CD4-positive, alpha-beta T cell (primary cell): ENCODE data around the gene ABCE1. TPM values are rescaled to one million over a fixed set of nuclear protein-coding genes. Genes with fewer than 3 reads are reported as not detected.

Experiments
- ATAC-seq: fragments of 200-7000 bp; cut with Tn5 transposase; one replicate; pipeline ENCODE4 v1.10.0; 2022; ENCODE audit warnings: mild to moderate bottlenecking; ENCODE audit not compliant: poor library complexity
- CTCF ChIA-PET: fragments of 350-600 bp; sonication (Branson Sonifier 250); formaldehyde crosslinking; loops from one replicate; lab custom pipeline; 2021; ENCODE audit warnings: antibody characterized with exemption, inconsistent platforms; lab: Charles Lee
- POLR2A ChIA-PET: fragments of 350-600 bp; sonication (Branson Sonifier 250); formaldehyde crosslinking; loops from one replicate; lab custom pipeline; 2021; ENCODE audit warnings: antibody characterized with exemption, inconsistent platforms; lab: Charles Lee
- DNase-seq, 14 experiments: peaks; one replicate each; pipeline ENCODE4 v3.0.0-alpha.2; 2013 to 2020; ENCODE audit warnings: mixed read lengths in 2 of 14
- H3K27ac ChIP-seq, 2 donors: one replicate each; pipeline versions ENCODE4 v1.5.1 to v1.7.0; 2013; ENCODE audit warnings: low read length in 2 of 2, low read depth in 1 of 2, mild to moderate bottlenecking in 1 of 2
- H3K27me3 ChIP-seq, 2 experiments: 1 replicate in 1 of 2; 2 replicates in 1 of 2; pipeline versions ENCODE4 v1.6.1 to v1.7.0; 2013; ENCODE audit warnings: low read length in 2 of 2, control low read depth in 1 of 2, mild to moderate bottlenecking in 1 of 2, moderate library complexity in 1 of 2; ENCODE audit not compliant: insufficient read depth in 2 of 2, control insufficient read depth in 1 of 2
- H3K36me3 ChIP-seq: one replicate; pipeline ENCODE4 v1.6.1; 2013; ENCODE audit warnings: low read length, control low read depth; ENCODE audit not compliant: insufficient read depth
- H3K4me1 ChIP-seq: one replicate; pipeline ENCODE4 v1.6.1; 2013; ENCODE audit warnings: low read length, control low read depth; ENCODE audit not compliant: insufficient read depth
- H3K4me3 ChIP-seq: one replicate; pipeline ENCODE4 v1.5.1; 2013; ENCODE audit warnings: mild to moderate bottlenecking, low read length, moderate library complexity
- H3K9me3 ChIP-seq, 2 experiments: 1 replicate in 1 of 2; 2 replicates in 1 of 2; pipeline versions ENCODE4 v1.6.1 to v1.7.0; 2013; ENCODE audit warnings: low read length in 2 of 2, mild to moderate bottlenecking in 2 of 2, control low read depth in 1 of 2, moderate library complexity in 1 of 2; ENCODE audit not compliant: control insufficient read depth in 1 of 2, insufficient read depth in 1 of 2
- H3K27ac Mint-ChIP-seq: one replicate; pipeline ENCODE4 v1.8.0; 2020; ENCODE audit warnings: mixed read lengths
- H3K27me3 Mint-ChIP-seq: one replicate; pipeline ENCODE4 v1.8.0; 2021; ENCODE audit warnings: mixed read lengths
- H3K36me3 Mint-ChIP-seq: one replicate; pipeline ENCODE4 v1.8.0; 2021; ENCODE audit warnings: low read depth, mixed read lengths
- H3K4me1 Mint-ChIP-seq: one replicate; pipeline ENCODE4 v1.8.0; 2021; ENCODE audit warnings: low read depth, mixed read lengths
- H3K4me3 Mint-ChIP-seq: one replicate; pipeline ENCODE4 v1.8.0; 2020; ENCODE audit warnings: mild to moderate bottlenecking, mixed read lengths
- H3K9me3 Mint-ChIP-seq: one replicate; pipeline ENCODE4 v1.8.0; 2020; ENCODE audit warnings: mixed read lengths
- intact Hi-C, 2 experiments: fragments of 100-400 bp; cut with DNase I in 1 of 2; cut with micrococcal nuclease in 1 of 2; formaldehyde crosslinking; loops; one replicate each; pipeline versions ENCODE4 v1.15.1 to v1.9.0; 2023 to 2025; cut with DNase I, micrococcal nuclease
- total RNA-seq, 174 experiments: library from RNA in 2 of 174; stranded (reverse) in 2 of 174; gene quantifications; one replicate each; pipeline ENCODE4 v1.2.3 and lab custom pipeline; 2021 to 2026
- TF ChIP-seq, protein P1 (sequence below): fragments of 200-600 bp; IDR thresholded peaks from one replicate; pipeline ENCODE4 v1.8.0; 2022; ENCODE audit warnings: antibody characterized with exemption, mild to moderate bottlenecking

Gene ABCE1
- total RNA-seq, 2 experiments from 2014 or later: 50.1 to 50.6 TPM

DNA sequence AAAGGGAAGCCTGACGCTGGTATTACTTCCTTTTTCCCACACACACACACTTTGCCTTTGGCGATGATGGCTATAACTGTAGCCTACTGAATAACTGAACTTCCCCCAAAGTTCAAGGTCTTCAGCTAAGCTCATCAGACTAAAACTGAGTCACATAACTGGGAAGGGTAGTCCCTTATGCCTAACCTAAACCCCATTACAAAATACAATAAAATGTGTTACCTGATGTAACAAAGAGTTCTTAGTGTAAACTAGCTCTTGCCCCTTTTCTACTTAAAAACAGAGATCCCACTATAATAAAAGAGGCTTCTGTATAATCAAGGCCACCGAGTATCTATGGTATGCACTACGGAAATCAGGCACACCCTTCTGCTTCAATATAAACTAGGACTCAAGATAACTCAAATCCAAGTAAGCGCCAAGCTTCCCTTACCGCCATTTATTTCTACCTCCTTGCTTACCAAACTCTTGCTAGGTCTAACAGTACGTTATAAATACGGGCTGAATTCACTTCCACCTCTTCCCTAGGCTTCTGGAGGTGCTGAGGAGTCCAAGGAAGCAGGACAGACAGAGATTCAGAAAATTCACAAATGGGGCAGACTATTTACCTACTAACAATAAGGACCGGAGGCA, 79.9 kb downstream of the ABCE1 start:
- ChIA-PET CTCF (interaction anchor here (1.9 kb wide), 1 partner anchor 439 kb away, joined by 4 read pairs; no protein-coding TSS in a partner anchor), POLR2A (interaction anchor here (0.9 to 4.8 kb wide), 3 partner anchors 55 to 440 kb away, joined by 4 to 38 read pairs (median 35); partner anchors contain the start of genes ABCE1, ANAPC10 and MMAA)
- Histone ChIP-seq H3K27ac (peak overlapping the region in 1 of 2 donors; percentile 95), H3K36me3 (peaks cover 6% of the 10 kb centered on the region), H3K4me3 (peak overlapping the region; percentile 88), H3K9me3 (no peaks in the 10 kb centered on the region), H3K27me3 (no peaks in the 10 kb centered on the region), H3K4me1 (peaks cover 35% of the 10 kb centered on the region)
- peak overlapping the region; percentile 99 for H3K4me3 Mint-ChIP-seq
- TF ChIP-seq, protein P1, sequence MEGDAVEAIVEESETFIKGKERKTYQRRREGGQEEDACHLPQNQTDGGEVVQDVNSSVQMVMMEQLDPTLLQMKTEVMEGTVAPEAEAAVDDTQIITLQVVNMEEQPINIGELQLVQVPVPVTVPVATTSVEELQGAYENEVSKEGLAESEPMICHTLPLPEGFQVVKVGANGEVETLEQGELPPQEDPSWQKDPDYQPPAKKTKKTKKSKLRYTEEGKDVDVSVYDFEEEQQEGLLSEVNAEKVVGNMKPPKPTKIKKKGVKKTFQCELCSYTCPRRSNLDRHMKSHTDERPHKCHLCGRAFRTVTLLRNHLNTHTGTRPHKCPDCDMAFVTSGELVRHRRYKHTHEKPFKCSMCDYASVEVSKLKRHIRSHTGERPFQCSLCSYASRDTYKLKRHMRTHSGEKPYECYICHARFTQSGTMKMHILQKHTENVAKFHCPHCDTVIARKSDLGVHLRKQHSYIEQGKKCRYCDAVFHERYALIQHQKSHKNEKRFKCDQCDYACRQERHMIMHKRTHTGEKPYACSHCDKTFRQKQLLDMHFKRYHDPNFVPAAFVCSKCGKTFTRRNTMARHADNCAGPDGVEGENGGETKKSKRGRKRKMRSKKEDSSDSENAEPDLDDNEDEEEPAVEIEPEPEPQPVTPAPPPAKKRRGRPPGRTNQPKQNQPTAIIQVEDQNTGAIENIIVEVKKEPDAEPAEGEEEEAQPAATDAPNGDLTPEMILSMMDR: no peak
- peaks cover 51% of the 10 kb centered on the region for H3K4me1 Mint-ChIP-seq
- peak in 3 of 14 experiments; percentile 27 to 61 (median 53) for DNase-seq
- peak overlapping the region; percentile 99 for H3K27ac Mint-ChIP-seq
- H3K9me3 Mint-ChIP-seq: no peaks in the 10 kb centered on the region
- H3K27me3 Mint-ChIP-seq: no peaks in the 10 kb centered on the region
- intact Hi-C loops: loop anchor here in 1 of 2 experiments (2.0 to 5.0 kb wide), 3 partner anchors 79 to 1996 kb away; partner anchors contain the start of genes ABCE1, ANAPC10, USP38 and ZNF827
- peaks cover 39% of the 10 kb centered on the region for H3K36me3 Mint-ChIP-seq
- no peak for ATAC-seq

DNA sequence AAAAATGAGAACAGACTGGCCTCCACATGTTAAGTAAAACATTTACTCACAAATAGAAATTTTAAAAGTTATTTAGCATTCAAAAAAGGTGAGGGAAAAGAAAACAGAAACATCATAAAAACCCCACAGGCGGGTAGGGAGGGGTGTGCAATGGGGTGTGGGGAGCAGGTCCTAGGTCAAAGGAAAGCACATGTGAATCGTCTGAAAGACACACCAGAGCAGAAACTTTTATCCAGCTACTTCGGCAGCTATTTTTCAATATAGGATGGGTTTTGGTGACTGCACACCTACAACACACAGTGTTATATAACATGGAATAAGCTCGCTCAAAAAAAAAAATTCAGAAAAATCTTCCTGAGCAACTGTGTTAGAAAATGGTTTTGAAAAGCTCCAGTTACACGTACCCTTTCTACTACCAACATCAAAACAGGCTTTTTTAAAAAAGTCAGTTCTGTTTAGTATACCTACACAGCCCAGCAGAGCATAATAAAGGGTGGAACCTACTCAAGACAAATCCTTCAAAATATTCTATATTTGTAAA, 80.7 kb downstream of the ABCE1 start:
- Histone ChIP-seq H3K27ac (peak overlapping the region; percentile 59 to 95), H3K4me1 (peaks cover 35% of the 10 kb centered on the region), H3K4me3 (peak overlapping the region; percentile 88), H3K27me3 (no peaks in the 10 kb centered on the region), H3K9me3 (no peaks in the 10 kb centered on the region), H3K36me3 (no peaks in the 10 kb centered on the region)
- Mint-ChIP-seq H3K4me1 (peaks cover 51% of the 10 kb centered on the region), H3K36me3 (peaks cover 33% of the 10 kb centered on the region), H3K4me3 (peak overlapping the region; percentile 99), H3K27me3 (no peaks in the 10 kb centered on the region), H3K27ac (peak overlapping the region; percentile 99), H3K9me3 (no peaks in the 10 kb centered on the region)
- POLR2A ChIA-PET: interaction anchor here (0.7 to 4.8 kb wide), 9 partner anchors 9 to 760 kb away, joined by 3 to 38 read pairs (median 3); partner anchors contain the start of genes ABCE1, ANAPC10, MMAA and ZNF827
- DNase-seq (peak in 4 of 14 experiments; percentile 10 to 56 (median 48)), ATAC-seq (no peak)
- intact Hi-C loops: loop anchor here in 1 of 2 experiments (2.0 to 5.0 kb wide), 3 partner anchors 80 to 1997 kb away; partner anchors contain the start of genes ABCE1, ANAPC10, USP38 and ZNF827
- TF ChIP-seq, protein P1: no peak
- CTCF ChIA-PET: interaction anchor here (1.9 kb wide), 1 partner anchor 439 kb away, joined by 4 read pairs; no protein-coding TSS in a partner anchor

Other genes starting within 250 kb of the ABCE1 start
- 10 to 100 TPM; 25.8 to 27.5 TPM for gene ANAPC10, start 115 bp upstream of the ABCE1 start, total RNA-seq
- 10 to 100 TPM; 75.1 to 81.1 TPM for gene OTUD4, start 82.3 kb downstream of the ABCE1 start, total RNA-seq